GM12873 (cell line): ENCODE results near the gene DEFB114.

Experiments
- TF ChIP-seq, protein P1 (sequence below): IDR thresholded peaks from 2 replicates; pipeline ENCODE4 v1.5.1; 2012; ENCODE audit warnings: low read depth, mild to moderate bottlenecking, moderate library complexity, low read length, control low read depth; ENCODE audit not compliant: insufficient read depth; ENCODE audit errors: missing control alignments

Gene DEFB114

DNA sequence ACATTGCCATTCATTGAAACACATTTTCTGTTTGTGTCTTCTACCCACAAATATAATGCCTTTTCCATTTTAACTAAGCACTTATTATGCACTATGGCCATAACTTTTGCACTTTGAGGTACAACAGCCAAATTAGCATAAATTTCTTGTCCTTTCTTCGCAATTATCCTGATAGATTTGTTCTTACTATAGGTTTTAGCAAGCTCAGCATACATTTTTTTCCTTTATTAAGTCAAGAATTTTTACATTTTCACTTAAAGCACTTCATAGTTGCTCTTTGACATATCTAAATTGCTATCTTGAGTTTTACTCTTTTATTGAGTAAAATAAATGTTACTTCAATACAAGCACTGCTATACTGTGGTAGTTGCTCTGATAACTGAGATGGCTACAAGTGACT is 5.8 kb downstream of the DEFB114 start:
- TF ChIP-seq, protein P1, sequence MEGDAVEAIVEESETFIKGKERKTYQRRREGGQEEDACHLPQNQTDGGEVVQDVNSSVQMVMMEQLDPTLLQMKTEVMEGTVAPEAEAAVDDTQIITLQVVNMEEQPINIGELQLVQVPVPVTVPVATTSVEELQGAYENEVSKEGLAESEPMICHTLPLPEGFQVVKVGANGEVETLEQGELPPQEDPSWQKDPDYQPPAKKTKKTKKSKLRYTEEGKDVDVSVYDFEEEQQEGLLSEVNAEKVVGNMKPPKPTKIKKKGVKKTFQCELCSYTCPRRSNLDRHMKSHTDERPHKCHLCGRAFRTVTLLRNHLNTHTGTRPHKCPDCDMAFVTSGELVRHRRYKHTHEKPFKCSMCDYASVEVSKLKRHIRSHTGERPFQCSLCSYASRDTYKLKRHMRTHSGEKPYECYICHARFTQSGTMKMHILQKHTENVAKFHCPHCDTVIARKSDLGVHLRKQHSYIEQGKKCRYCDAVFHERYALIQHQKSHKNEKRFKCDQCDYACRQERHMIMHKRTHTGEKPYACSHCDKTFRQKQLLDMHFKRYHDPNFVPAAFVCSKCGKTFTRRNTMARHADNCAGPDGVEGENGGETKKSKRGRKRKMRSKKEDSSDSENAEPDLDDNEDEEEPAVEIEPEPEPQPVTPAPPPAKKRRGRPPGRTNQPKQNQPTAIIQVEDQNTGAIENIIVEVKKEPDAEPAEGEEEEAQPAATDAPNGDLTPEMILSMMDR: no peak

DNA sequence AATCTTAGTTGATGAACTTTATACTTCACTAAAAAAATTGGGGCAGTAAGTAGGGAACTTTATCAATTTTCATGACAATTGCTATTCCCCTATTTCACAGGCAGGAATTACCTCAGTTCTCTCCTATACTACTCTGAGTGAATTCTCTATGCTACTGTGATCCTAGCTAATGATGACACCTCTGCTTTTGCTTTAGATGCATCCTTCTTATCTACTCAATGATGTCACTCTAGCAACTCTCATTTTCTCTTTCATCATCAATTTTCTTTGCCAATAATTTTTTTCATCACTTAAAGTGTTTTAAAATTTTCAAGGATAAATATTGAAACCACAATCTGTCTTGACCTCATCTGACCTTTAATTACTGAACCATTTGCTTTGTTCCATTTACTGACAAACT is 8.1 kb downstream of the DEFB114 start:
- TF ChIP-seq, protein P1: no peak

DNA sequence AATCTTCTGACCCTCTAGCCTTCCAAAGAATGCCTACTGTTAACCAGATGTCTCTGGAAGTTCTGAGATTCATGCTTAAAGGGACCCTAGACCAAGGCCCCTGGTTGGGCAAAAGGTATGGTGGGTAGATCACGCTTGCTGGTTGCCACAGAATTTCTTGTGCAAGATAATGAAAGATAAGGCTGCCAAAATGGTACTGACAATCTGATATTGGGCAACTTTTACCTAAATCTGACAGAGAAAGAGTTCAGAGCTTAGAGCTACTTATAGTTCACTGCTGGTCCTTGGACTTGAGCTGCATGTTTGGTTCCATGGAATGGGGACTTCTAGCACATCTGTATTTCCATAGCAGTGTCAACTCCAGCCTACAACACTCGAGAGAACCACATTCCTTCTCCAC is 12.0 kb downstream of the DEFB114 start:
- TF ChIP-seq, protein P1: no peak

GRCh38 chr6:49950415-49950751 is 13.6 kb downstream of the DEFB114 start:
- TF ChIP-seq, protein P1: no peak

- TF ChIP-seq, protein P1: no peak
Measured at GRCh38 chr6:49949062-49949461, 14.9 kb downstream of the DEFB114 start.

DNA sequence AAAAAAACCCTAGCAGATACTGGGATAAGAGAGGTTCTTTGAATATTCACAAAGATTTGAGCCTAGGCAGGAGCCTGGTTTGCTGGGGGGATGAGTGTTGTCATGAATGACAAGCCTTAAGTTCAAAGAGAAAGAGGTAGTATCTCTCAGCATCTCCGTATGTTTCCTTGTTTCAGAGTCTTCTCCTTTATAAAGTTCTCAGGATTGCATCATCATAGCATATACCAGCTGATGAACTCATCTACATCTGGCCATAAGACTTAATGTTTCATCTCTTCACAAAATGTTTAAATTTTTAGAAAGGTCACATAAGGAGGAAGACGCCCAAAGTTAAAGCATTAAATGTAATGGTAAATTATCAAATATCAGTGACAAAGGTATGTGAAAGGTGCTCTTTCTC is 17.1 kb downstream of the DEFB114 start:
- TF ChIP-seq, protein P1: no peak

GRCh38 chr6:49939993-49940498 is 23.9 kb downstream of the DEFB114 start:
- TF ChIP-seq, protein P1: no peak

DNA sequence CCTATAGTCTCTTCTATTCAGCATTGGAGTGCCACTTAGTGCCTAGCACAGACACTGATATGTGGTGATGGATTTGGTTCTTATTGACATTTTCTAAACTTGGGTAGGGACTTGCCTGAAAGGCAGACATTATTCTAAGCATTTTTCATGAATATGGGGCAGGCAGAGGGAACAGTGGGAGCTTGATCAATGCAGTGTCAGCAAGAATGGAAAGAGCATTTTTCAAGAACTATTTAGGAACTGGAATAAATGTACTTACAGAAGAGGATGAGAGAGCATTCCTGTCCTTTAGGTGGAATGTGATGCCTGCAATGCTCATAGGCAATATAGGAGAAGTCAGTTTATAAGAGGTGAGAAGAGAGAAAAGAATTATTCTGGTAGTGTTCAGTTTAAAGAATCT is 26.2 kb downstream of the DEFB114 start:
- TF ChIP-seq, protein P1: no peak
